ENCODE data around the gene SF3B1.
"Not testable (repeated sequence)": the region's sequence is repeated elsewhere in the genome, so short reads cannot be mapped to it uniquely, and the experiment has no call there.

Gene SF3B1

GRCh38 chr2:197432527-197432926 is 2.3 kb downstream of the SF3B1 start:
- DNase-seq = not testable (repeated sequence)

GRCh38 chr2:197431858-197432257 is 3.0 kb downstream of the SF3B1 start:
- no peak for DNase-seq

GRCh38 chr2:197427986-197428385 is 6.8 kb downstream of the SF3B1 start:
- no peak for DNase-seq

- no peak for DNase-seq
These were observed 7.9 kb downstream of the SF3B1 start for GRCh38 chr2:197426723-197427603.

GRCh38 chr2:197425550-197425949 is 9.3 kb downstream of the SF3B1 start:
- no peak for DNase-seq

- DNase-seq = no peak
These were observed 11.5 kb downstream of the SF3B1 start for GRCh38 chr2:197423307-197423706.

- DNase-seq = no peak
These were observed 15.4 kb downstream of the SF3B1 start for GRCh38 chr2:197419438-197419837.

- DNase-seq = no peak
These were observed 18.6 kb downstream of the SF3B1 start for GRCh38 chr2:197416268-197416667.

- no peak for DNase-seq
These were observed 20.3 kb downstream of the SF3B1 start for GRCh38 chr2:197414515-197414914.

- no peak for DNase-seq
These were observed 20.8 kb downstream of the SF3B1 start for GRCh38 chr2:197414039-197414438.

- DNase-seq = no peak
These were observed 29.2 kb downstream of the SF3B1 start for GRCh38 chr2:197405582-197405981.

- DNase-seq = no peak
These were observed 34.8 kb downstream of the SF3B1 start for GRCh38 chr2:197399887-197400540.

GRCh38 chr2:197398913-197399312 is 35.9 kb downstream of the SF3B1 start:
- no peak for DNase-seq

- DNase-seq = no peak
These were observed 43.6 kb downstream of the SF3B1 start for GRCh38 chr2:197391220-197391717.

GRCh38 chr2:197388866-197389587 is 45.8 kb downstream of the SF3B1 start:
- no peak for DNase-seq

GRCh38 chr2:197387179-197387578 is 47.6 kb downstream of the SF3B1 start:
- no peak for DNase-seq

GRCh38 chr2:197386242-197386641 is 48.6 kb downstream of the SF3B1 start:
- no peak for DNase-seq

GRCh38 chr2:197383825-197384224 is 51.0 kb downstream of the SF3B1 start:
- no peak for DNase-seq

GRCh38 chr2:197381641-197382040 is 53.2 kb downstream of the SF3B1 start:
- no peak for DNase-seq

- DNase-seq = not testable (repeated sequence)
These were observed 54.9 kb downstream of the SF3B1 start for GRCh38 chr2:197379918-197380309.

- not testable (repeated sequence) for DNase-seq
These were observed 55.4 kb downstream of the SF3B1 start for GRCh38 chr2:197379308-197379917.

GRCh38 chr2:197378494-197379307 is 56.1 kb downstream of the SF3B1 start:
- peak; percentile 35 for DNase-seq
